ENCODE measurements around the gene HSPA1L.
"Not testable (repeated sequence)": the region's sequence is repeated elsewhere in the genome, so short reads cannot be mapped to it uniquely, and the experiment has no call there.

Gene HSPA1L

GRCh38 chr6:31815025-31815838, at the start of gene HSPA1L, which contains the start of gene HSPA1A:
Gene HSPA1L, minus strand, starts transcription at chr6:31815283. Its CDS starts 3,311 bp downstream, at chr6:31811972.
Gene HSPA1A, plus strand, starts transcription at chr6:31815543. Its CDS starts 214 bp downstream, at chr6:31815757.
- peak; percentile 47 for DNase-seq (ENCODE audit: low read depth)

GRCh38 chr6:31864818-31865204, 49.7 kb upstream of the HSPA1L start:
- no peak for DNase-seq (ENCODE audit: low read depth)

- DNase-seq (ENCODE audit: low read depth), result not testable (repeated sequence)
Observed at GRCh38 chr6:31864123-31864562, 49.1 kb upstream of the HSPA1L start.

- peak; percentile 95 for DNase-seq (ENCODE audit: low read depth)
Observed at GRCh38 chr6:31862344-31863235, 47.5 kb upstream of the HSPA1L start, which contains the start of gene NEU1. Gene NEU1, minus strand, starts transcription at chr6:31862821. Its CDS starts 45 bp downstream, at chr6:31862776.

GRCh38 chr6:31861919-31862343, 46.8 kb upstream of the HSPA1L start:
- no peak for DNase-seq (ENCODE audit: low read depth)

- DNase-seq (ENCODE audit: low read depth), result no peak
Observed at GRCh38 chr6:31861150-31861549, 46.1 kb upstream of the HSPA1L start.

GRCh38 chr6:31860349-31860748, 45.3 kb upstream of the HSPA1L start:
- DNase-seq (ENCODE audit: low read depth), result no peak

- DNase-seq (ENCODE audit: low read depth), result no peak
Observed at GRCh38 chr6:31859923-31860322, 44.8 kb upstream of the HSPA1L start.

- no peak for DNase-seq (ENCODE audit: low read depth)
Observed at GRCh38 chr6:31858707-31859106, 43.6 kb upstream of the HSPA1L start.

GRCh38 chr6:31857774-31858173, 42.7 kb upstream of the HSPA1L start:
- DNase-seq (ENCODE audit: low read depth), result not testable (repeated sequence)

- not testable (repeated sequence) for DNase-seq (ENCODE audit: low read depth)
Observed at GRCh38 chr6:31851980-31852718, 37.1 kb upstream of the HSPA1L start.

- DNase-seq (ENCODE audit: low read depth), result no peak
Observed at GRCh38 chr6:31851485-31851832, 36.4 kb upstream of the HSPA1L start.

- DNase-seq (ENCODE audit: low read depth), result no peak
Observed at GRCh38 chr6:31850765-31851484, 35.8 kb upstream of the HSPA1L start.

GRCh38 chr6:31847276-31847978, 32.3 kb upstream of the HSPA1L start:
- no peak for DNase-seq (ENCODE audit: low read depth)

- DNase-seq (ENCODE audit: low read depth), result no peak
Observed at GRCh38 chr6:31844507-31844906, 29.4 kb upstream of the HSPA1L start.

- DNase-seq (ENCODE audit: low read depth), result no peak
Observed at GRCh38 chr6:31842053-31842452, 27.0 kb upstream of the HSPA1L start.

- not testable (repeated sequence) for DNase-seq (ENCODE audit: low read depth)
Observed at GRCh38 chr6:31839779-31840126, 24.7 kb upstream of the HSPA1L start.

GRCh38 chr6:31838968-31839367, 23.9 kb upstream of the HSPA1L start:
- no peak for DNase-seq (ENCODE audit: low read depth)

- not testable (repeated sequence) for DNase-seq (ENCODE audit: low read depth)
Observed at GRCh38 chr6:31838114-31838553, 23.1 kb upstream of the HSPA1L start.

GRCh38 chr6:31837369-31838113, 22.5 kb upstream of the HSPA1L start:
- no peak for DNase-seq (ENCODE audit: low read depth)

All from stimulated activated CD8-positive, alpha-beta memory T cell treated with anti-CD3 and anti-CD28 coated beads, Interleukin-7, amount 100 ng/mL, for 24 hours (primary cell).